ENCODE results near the gene RIPOR2.

Gene RIPOR2

DNA sequence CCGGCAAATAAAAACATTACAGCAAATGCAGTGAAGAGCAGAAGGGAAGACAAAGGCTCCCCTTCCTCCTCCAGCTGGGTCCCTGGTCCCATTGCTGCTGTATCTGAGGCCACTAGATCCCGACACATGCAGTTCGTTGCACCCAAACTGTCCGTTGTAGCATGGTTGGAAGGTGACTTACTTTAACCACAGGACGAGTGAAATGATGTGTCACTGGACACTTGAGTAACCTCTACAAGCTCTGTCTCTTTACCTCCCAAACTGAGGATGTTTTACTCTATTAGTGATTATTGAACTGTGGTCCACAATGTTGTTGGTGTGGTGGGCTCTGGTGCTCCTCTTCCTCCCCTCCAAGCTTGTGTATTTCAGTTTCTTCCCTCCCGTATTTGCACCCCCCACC lies 90.9 kb downstream of the RIPOR2 start:
- ChIA-PET POLR2A (no interaction called here), CTCF (interaction anchor here (1.4 kb wide), 1 partner anchor 11 kb away, joined by 13 read pairs; no protein-coding TSS in a partner anchor)
- Histone ChIP-seq H3K27ac (ENCODE audit: extremely low read depth, low read depth, low read length) (no peak overlapping the region), H3K9me3 (ENCODE audit: control insufficient read depth, insufficient read depth, low read depth, low read length) (no peaks in the 10 kb centered on the region), H3K4me1 (ENCODE audit: control insufficient read depth, insufficient read depth, low read length) (no peaks in the 10 kb centered on the region), H3K4me3 (ENCODE audit: low read depth, low read length) (no peak overlapping the region), H3K36me3 (ENCODE audit: control insufficient read depth in 2 of 2, insufficient read depth in 1 of 2, low read length in 2 of 2) (no peaks in the 10 kb centered on the region)
- TF ChIP-seq ZNF621 (tag by site-specific recombination; IDR thresholded peaks at IDR 0.05) (no peak), ZNF514 (tag by site-specific recombination; IDR thresholded peaks at IDR 0.05) (no peak), ZNF768 (tag by site-specific recombination; IDR thresholded peaks at IDR 0.05) (no peak), ZNF48 (tag by site-specific recombination; IDR thresholded peaks at IDR 0.05) (no peak), ZNF555 (tag by site-specific recombination; conservative IDR thresholded peaks at IDR 0.05) (no peak), ZNF350 (tag by site-specific recombination; IDR thresholded peaks at IDR 0.05) (no peak)
- TF ChIP-seq, protein P1, sequence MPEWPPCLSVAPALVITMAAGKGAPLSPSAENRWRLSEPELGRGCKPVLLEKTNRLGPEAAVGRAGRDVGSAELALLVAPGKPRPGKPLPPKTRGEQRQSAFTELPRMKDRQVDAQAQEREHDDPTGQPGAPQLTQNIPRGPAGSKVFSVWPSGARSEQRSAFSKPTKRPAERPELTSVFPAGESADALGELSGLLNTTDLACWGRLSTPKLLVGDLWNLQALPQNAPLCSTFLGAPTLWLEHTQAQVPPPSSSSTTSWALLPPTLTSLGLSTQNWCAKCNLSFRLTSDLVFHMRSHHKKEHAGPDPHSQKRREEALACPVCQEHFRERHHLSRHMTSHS (tag by site-specific recombination; IDR thresholded peaks at IDR 0.05), result no peak

DNA sequence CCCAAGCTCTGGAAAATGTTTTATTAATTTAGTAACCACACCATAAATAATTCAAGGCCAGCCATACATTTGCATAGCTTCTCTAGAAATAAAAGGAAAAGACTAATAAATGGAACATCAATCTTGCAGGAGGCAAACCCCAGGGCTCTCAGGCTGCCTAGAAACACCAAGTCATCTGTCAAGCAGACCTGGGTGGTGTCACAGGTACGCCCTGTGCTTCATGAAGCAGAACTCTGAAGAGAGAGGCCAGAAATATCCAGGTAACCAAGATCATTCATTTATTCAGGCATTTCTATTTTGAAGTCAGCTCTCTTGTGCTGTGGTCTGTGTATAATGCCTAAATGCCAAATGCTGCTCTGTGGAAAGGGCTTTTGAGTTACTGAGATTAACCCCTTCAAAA lies 91.7 kb downstream of the RIPOR2 start:
- TF ChIP-seq, protein P2, sequence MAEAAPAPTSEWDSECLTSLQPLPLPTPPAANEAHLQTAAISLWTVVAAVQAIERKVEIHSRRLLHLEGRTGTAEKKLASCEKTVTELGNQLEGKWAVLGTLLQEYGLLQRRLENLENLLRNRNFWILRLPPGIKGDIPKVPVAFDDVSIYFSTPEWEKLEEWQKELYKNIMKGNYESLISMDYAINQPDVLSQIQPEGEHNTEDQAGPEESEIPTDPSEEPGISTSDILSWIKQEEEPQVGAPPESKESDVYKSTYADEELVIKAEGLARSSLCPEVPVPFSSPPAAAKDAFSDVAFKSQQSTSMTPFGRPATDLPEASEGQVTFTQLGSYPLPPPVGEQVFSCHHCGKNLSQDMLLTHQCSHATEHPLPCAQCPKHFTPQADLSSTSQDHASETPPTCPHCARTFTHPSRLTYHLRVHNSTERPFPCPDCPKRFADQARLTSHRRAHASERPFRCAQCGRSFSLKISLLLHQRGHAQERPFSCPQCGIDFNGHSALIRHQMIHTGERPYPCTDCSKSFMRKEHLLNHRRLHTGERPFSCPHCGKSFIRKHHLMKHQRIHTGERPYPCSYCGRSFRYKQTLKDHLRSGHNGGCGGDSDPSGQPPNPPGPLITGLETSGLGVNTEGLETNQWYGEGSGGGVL (tag by site-specific recombination; IDR thresholded peaks at IDR 0.05), result no peak
- TF ChIP-seq ZFP69B (tag by site-specific recombination; IDR thresholded peaks at IDR 0.05) (no peak), ZNF785 (tag by site-specific recombination; IDR thresholded peaks at IDR 0.05) (no peak), ZNF311 (tag by site-specific recombination; IDR thresholded peaks at IDR 0.05; ENCODE audit: borderline replicate concordance) (no peak)
- H3K36me3 ChIP-seq (ENCODE audit: control insufficient read depth in 2 of 2, insufficient read depth in 1 of 2, low read length in 2 of 2), result no peaks in the 10 kb centered on the region
- no peak overlapping the region for H3K4me3 ChIP-seq (ENCODE audit: low read depth, low read length)
- no peaks in the 10 kb centered on the region for H3K4me1 ChIP-seq (ENCODE audit: control insufficient read depth, insufficient read depth, low read length)
- CTCF ChIA-PET, result interaction anchor here (0.7 to 1.1 kb wide), 4 partner anchors 12 to 252 kb away, joined by 3 to 4 read pairs (median 3); no protein-coding TSS in a partner anchor
- POLR2A ChIA-PET, result interaction anchor here (0.6 kb wide), 1 partner anchor 259 kb away, joined by 4 read pairs; no protein-coding TSS in a partner anchor
- H3K9me3 ChIP-seq (ENCODE audit: control insufficient read depth, insufficient read depth, low read depth, low read length), result no peaks in the 10 kb centered on the region
- no peak overlapping the region for H3K27ac ChIP-seq (ENCODE audit: extremely low read depth, low read depth, low read length)

DNA sequence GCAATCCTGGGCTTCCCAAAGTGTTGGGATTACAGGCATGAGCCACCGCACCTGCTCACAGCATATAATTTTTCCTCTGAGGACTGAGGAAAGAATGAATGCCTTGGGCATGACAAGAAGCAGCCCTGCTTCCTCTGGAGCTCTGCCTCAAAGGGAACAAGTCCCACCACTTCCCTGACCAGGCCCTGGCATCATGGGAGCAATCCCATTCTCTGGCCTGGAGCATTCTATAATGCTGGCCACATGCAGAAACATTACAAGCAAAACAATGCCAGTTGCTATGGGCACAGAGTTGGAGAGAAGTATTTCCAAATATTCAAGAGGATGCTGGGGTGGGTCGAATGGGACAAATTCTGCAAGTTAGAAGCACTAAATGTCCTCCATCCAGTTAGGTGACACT lies 95.6 kb downstream of the RIPOR2 start:
- TF ChIP-seq WT1 (tag by site-specific recombination; IDR thresholded peaks at IDR 0.05), result no peak
- TF ChIP-seq, protein P3, sequence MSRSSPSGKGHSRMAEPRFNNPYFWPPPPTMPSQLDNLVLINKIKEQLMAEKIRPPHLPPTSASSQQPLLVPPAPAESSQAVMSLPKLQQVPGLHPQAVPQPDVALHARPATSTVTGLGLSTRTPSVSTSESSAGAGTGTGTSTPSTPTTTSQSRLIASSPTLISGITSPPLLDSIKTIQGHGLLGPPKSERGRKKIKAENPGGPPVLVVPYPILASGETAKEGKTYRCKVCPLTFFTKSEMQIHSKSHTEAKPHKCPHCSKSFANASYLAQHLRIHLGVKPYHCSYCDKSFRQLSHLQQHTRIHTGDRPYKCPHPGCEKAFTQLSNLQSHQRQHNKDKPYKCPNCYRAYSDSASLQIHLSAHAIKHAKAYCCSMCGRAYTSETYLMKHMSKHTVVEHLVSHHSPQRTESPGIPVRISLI (tag by site-specific recombination; IDR thresholded peaks at IDR 0.05), result no peak
- TF ChIP-seq ZNF341 (tag by site-specific recombination; IDR thresholded peaks at IDR 0.05; ENCODE audit: low read depth), result no peak
- no peak for TF ChIP-seq ZNF660 (tag by site-specific recombination; IDR thresholded peaks at IDR 0.05)
- TF ChIP-seq, protein P1 (tag by site-specific recombination; IDR thresholded peaks at IDR 0.05), result no peak
- TF ChIP-seq ZNF202 (tag by site-specific recombination; IDR thresholded peaks at IDR 0.05; ENCODE audit: borderline replicate concordance), result no peak
- TF ChIP-seq ZNF404 (tag by site-specific recombination; IDR thresholded peaks at IDR 0.05), result no peak
- TF ChIP-seq MZF1 (tag by site-specific recombination; IDR thresholded peaks at IDR 0.05; ENCODE audit: borderline replicate concordance), result no peak
- TF ChIP-seq ZNF701 (tag by site-specific recombination; IDR thresholded peaks at IDR 0.05), result no peak
- no peak for TF ChIP-seq ZNF248 (tag by site-specific recombination; IDR thresholded peaks at IDR 0.05)
- no peak for TF ChIP-seq HOXD13 (CRISPR knock-in tag; IDR thresholded peaks at IDR 0.05; ENCODE audit: borderline replicate concordance)
- TF ChIP-seq ZNF707 (tag by site-specific recombination; IDR thresholded peaks at IDR 0.05), result no peak
- TF ChIP-seq, protein P4, sequence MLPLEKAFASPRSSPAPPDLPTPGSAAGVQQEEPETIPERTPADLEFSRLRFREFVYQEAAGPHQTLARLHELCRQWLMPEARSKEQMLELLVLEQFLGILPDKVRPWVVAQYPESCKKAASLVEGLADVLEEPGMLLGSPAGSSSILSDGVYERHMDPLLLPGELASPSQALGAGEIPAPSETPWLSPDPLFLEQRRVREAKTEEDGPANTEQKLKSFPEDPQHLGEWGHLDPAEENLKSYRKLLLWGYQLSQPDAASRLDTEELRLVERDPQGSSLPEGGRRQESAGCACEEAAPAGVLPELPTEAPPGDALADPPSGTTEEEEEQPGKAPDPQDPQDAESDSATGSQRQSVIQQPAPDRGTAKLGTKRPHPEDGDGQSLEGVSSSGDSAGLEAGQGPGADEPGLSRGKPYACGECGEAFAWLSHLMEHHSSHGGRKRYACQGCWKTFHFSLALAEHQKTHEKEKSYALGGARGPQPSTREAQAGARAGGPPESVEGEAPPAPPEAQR (tag by site-specific recombination; IDR thresholded peaks at IDR 0.05), result no peak
- no peak for TF ChIP-seq ZNF16 (tag by site-specific recombination; IDR thresholded peaks at IDR 0.05; ENCODE audit: low read depth)
- TF ChIP-seq ZBTB7A (tag by site-specific recombination; IDR thresholded peaks at IDR 0.05; ENCODE audit: low read depth), result no peak
- TF ChIP-seq ZNF571 (tag by site-specific recombination; IDR thresholded peaks at IDR 0.05), result no peak
- TF ChIP-seq KLF10 (tag by site-specific recombination; IDR thresholded peaks at IDR 0.05), result no peak
- no peak for TF ChIP-seq ZNF311 (tag by site-specific recombination; IDR thresholded peaks at IDR 0.05; ENCODE audit: borderline replicate concordance)
- no peak for TF ChIP-seq ZNF501 (tag by site-specific recombination; IDR thresholded peaks at IDR 0.05)
- no peak overlapping the region for H3K4me3 ChIP-seq (ENCODE audit: low read depth, low read length)
- H3K36me3 ChIP-seq (ENCODE audit: control insufficient read depth in 2 of 2, insufficient read depth in 1 of 2, low read length in 2 of 2), result no peaks in the 10 kb centered on the region
- POLR2A ChIA-PET, result no interaction called here
- CTCF ChIA-PET, result no interaction called here
- H3K4me1 ChIP-seq (ENCODE audit: control insufficient read depth, insufficient read depth, low read length), result no peaks in the 10 kb centered on the region
- H3K9me3 ChIP-seq (ENCODE audit: control insufficient read depth, insufficient read depth, low read depth, low read length), result no peaks in the 10 kb centered on the region
- H3K27ac ChIP-seq (ENCODE audit: extremely low read depth, low read depth, low read length), result no peak overlapping the region

Measured in HEK293 (cell line).